GM18502 (cell line): ENCODE data around the gene DCD.

Experiments used
- ATAC-seq: cut with Tn5 transposase; IDR thresholded peaks from one replicate; pipeline ENCODE4 v1.9.1; 2021; ENCODE audit warnings: mild to moderate bottlenecking; ENCODE audit not compliant: unreplicated experiment, poor library complexity

Gene DCD

GRCh38 chr12:54612225-54612750 lies 35.9 kb downstream of the DCD start:
- no peak for ATAC-seq

DNA sequence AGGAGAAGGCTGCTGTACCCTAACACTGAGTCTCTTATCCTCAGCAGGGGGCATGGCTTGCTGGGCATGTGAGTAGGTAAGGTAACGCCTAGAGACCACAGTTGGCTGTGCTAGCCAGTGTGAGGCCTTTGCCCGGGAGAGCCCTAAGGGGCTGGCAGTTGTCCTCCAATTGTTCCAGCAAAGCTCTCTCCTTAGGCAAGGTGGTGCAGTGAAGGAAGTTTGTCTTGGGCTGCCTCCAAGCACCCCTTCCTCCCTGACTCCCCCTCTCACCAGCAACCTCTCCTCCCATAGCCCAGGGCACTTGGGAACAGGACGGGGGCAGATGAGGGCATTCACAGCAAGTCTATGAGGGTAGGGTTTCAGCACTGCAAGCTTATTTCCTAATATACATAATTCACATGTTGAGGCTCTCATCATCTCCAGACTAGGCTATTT lies 36.4 kb downstream of the DCD start:
- ATAC-seq: no peak

DNA sequence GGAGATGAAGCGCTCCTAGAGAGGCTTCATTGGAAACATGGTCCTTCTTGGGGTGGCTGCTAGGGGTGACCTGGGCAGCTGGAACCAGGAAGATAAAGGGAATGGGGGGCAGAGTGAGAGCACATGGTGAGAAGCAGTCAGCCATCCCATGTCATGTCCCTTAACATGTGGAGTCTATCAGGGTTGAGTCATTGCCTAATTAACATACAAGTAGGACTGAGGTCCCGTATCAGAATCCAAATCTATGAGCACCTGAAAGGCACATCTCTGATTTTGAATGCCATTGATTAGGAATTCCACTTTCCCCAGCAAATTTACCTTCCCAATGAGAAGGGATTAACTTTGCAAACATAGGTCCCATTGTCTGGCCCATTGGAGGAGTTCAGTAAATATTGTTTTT lies 39.4 kb downstream of the DCD start:
- ATAC-seq: no peak

- no peak for ATAC-seq
Observed at GRCh38 chr12:54608156-54608555, 40.0 kb downstream of the DCD start.

DNA sequence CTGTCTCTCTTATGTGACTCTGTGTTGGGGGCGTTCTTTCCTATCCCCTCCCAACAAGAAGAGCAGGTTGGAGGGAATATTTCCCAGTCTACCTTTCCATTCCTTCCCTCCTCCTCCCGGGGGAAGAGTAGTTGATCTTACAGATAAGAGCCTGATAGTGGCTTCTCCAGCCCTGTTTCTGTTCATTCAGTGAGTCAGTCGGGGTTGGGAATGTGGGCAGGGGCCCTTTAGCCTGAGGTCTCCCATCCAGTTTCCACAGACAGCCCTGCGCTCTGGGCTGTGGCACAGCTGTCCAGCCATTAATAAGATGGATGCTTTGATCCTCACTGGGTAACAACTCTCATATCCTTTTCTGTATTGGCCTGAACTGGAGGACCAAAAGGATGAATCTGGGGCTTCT lies 41.6 kb downstream of the DCD start:
- no peak for ATAC-seq

DNA sequence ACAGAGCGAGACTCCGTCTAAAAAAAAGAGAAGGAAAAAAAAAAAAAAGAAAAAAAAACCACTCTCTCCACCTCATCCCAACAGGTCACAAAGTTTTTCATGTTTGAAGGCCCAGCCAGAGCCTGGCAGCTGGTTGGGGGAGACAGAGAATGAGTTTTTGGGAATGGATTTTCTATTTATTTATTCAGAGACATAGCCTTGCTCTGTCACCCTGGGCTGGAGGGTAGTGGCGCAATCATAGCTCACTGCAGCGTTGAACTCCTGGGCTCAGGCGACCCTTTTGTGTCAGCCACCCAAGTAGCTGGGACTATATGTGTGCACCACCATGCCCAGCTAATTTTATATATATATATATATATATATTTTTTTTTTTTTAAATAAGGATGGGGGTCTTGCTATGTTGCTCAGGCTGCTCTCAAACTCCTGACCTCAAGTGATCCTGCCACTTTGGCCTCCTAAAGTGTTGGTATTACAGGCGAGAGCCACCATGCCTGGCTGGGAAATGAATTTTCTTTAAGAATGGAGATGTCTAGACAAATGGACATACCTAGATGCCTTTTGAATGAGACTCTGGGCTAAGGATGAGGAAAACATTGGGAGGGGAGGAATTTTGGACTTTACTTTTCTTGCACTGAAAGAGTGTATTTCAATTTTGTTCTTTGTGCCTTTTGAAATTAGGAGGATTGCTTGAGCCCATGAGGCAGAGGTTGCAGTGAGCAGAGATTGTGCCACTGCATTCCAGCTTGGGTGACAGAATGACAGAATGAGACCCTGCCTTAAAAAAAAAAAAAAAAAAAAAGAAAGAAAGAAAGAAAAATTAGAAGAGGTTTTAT lies 42.8 kb downstream of the DCD start:
- ATAC-seq: no peak

- no peak for ATAC-seq
Observed at GRCh38 chr12:54604436-54604835, 43.7 kb downstream of the DCD start.

DNA sequence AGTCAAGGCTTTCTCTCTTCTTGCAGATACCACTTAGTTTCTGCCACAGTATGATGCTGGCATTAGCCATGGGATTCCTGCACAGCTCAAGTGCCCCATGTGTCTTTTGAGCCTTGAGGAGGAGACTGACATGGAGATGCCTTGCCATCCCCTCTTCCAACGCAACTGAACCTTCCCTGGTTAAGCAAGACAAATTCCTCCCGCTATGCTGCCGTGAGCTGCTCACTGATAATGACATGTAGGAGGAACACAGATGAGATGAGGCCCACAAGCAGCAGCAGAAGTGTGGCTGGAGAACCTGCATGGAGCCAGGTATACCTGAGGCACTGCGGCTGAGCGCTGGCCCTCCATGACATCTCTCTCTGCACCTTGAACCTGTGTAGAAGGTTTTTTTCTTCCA lies 44.3 kb downstream of the DCD start:
- ATAC-seq: no peak

GRCh38 chr12:54603173-54603814 lies 44.9 kb downstream of the DCD start:
- ATAC-seq: peak; percentile 88

- ATAC-seq: no peak
Observed at GRCh38 chr12:54602661-54603060, 45.5 kb downstream of the DCD start.

- no peak for ATAC-seq
Observed at GRCh38 chr12:54601841-54602240, 46.3 kb downstream of the DCD start.

GRCh38 chr12:54598970-54599369 lies 49.2 kb downstream of the DCD start:
- ATAC-seq: no peak

DNA sequence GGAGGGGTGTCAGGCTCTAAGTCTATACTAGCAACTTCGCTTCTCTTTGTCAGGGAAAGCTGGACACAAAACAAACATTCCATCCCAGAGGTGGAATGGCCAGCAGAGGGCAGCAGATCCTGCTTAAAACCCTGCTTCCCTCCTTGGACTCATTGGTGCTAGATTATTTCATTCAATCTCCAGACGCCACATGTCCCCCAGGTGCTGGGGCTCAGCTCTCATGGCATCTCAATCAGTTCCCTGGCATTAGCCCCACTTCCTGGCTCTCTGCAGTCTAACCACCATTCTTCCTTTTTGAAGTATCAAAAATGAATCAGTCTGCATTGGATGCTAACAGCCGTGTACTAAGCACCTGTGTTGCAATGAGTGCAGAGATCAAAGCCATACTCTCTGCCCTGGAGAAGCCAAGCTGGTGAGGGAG lies 51.6 kb downstream of the DCD start:
- no peak for ATAC-seq

GRCh38 chr12:54595471-54595870 lies 52.7 kb downstream of the DCD start:
- no peak for ATAC-seq
